ENCODE data around the gene SMYD2. TPM values are rescaled to one million over a fixed set of nuclear protein-coding genes. Genes with fewer than 3 reads are reported as not detected.

Gene SMYD2
- total RNA-seq, 8 experiments from 2014 or later = 5.9 to 102 (median 31.1) TPM

DNA sequence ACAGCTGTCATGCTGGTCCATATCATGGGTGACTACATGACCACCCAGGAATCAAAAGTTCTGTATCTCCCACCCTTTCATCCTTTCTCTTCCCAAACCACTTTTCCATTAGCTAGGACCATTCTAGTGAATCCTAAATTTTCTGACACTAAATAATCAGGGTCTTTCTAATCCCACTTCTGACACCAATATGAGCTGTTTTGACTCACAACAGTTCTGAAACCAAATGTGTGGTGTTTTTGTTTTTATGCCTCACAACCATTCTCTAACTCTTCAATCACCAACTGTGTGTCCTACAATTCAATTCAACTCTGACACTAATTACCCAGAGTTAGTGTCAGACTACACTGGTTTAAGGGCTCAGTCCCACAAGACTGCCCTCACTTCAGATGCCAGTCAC lies 63.9 kb downstream of the SMYD2 start:
- Histone ChIP-seq H3K27ac (no peak overlapping the region), H3K4me1 (replicated peaks in 1 of 2) (no peaks in the 10 kb centered on the region), H3K4me3 (no peak overlapping the region)
- no peak for ATAC-seq (replicated peaks in 6 of 8)
- in situ Hi-C loops (cut with MboI; ENCODE audit: low pct_unique_long_range_greater_than_20kb in 2 of 9, low sequenced_read_pairs in 9 of 9, unreplicated experiment in 9 of 9) = loop anchor here in 6 of 9 experiments (25.0 kb wide), 4 partner anchors 133 to 1192 kb away; no protein-coding TSS in a partner anchor

DNA sequence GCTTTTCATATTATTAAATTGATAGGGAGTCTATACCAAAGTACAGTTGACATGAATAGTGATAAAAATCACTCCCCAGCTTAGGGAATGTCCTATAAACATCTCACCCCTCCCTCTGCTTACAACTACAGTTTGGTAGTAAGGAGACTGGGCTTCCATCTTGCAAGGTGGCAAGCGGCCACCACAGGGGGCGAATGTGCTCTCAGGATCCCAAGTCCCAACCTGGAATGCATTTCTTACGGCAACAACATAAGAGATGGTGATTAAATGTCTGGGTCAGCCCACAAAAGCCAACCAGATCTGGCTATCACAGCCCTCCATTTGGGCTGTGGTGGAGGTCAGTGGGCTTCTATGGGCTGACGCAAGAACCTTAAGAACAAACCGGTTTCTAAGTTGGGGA lies 68.0 kb downstream of the SMYD2 start:
- in situ Hi-C loops (cut with MboI; ENCODE audit: low pct_unique_long_range_greater_than_20kb in 2 of 9, low sequenced_read_pairs in 9 of 9, unreplicated experiment in 9 of 9) = loop anchor here in 6 of 9 experiments (25.0 kb wide), 4 partner anchors 137 to 1188 kb away; no protein-coding TSS in a partner anchor
- Histone ChIP-seq H3K4me1 (replicated peaks in 1 of 2) (no peaks in the 10 kb centered on the region), H3K27ac (no peak overlapping the region), H3K4me3 (no peak overlapping the region)
- no peak for ATAC-seq (replicated peaks in 6 of 8)
- 87 to 100% (median 94%) methylated on average over 1 to 5 of the region's 5 CpGs; no CpG with 5 or more reads in 1 of the 10 experiments for WGBS, 10 experiments

DNA sequence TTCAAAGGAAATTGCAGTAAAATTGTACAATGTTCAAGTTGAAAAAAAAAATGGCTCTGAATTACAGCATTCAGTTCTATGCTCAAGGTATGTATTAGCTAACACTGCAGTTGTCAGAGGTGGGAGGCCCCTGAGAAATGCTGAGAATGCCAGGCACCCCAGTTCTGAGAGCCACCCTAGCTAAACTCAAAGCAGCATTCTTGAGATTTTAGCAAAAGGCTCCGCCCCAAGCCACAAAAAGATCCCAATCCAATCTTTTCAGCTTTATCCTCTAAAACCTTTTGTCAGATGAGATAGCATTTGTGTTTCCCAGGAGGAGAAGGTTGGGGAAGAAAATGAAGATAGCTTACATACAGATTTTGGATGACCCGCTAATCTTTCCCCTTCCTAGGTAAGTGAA lies 68.8 kb downstream of the SMYD2 start:
- Histone ChIP-seq H3K4me3 (no peak overlapping the region), H3K4me1 (replicated peaks in 1 of 2) (peaks cover 0 to 5% of the 10 kb centered on the region in 2 donors), H3K27ac (no peak overlapping the region)
- 80 to 100% (median 94%) methylated on average over 1 to 2 of the region's 2 CpGs; no CpG with 5 or more reads in 2 of the 10 experiments for WGBS, 10 experiments
- in situ Hi-C loops (cut with MboI; ENCODE audit: low pct_unique_long_range_greater_than_20kb in 2 of 9, low sequenced_read_pairs in 9 of 9, unreplicated experiment in 9 of 9) = loop anchor here in 6 of 9 experiments (25.0 kb wide), 4 partner anchors 137 to 1188 kb away; no protein-coding TSS in a partner anchor
- no peak for ATAC-seq (replicated peaks in 6 of 8)

DNA sequence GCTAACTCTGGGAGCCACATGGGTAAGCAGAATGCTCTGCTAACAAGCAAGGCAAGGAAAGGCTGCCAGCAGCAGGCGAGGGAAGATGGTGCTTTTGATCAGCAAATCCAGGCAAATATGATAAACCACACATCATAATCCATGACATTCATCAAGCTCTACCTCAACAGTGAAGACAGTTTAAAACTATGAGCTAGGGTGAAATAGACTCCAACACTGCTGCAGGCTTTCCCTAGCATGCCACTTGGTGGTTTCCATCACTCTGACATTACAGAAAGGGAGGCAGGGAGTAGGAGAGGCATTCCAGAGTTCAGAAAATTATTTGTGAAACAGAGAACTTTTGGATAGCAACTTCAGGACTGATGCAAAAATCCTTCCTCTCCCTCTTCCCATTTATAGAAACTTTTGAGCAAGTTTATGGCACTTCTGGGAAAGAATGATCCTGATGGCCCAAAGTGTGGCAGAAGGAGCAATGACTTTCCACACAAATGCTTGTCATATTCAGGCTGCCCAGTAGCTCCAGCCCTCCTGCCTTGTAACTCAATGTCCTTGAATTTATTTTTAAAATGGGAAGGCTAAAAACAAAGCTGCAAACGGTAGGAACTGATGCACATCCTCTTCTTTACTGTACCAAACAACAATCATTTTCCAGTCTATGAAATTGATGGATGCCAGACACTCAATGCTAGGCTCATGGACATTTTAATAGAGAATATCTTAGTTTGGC lies 70.8 kb downstream of the SMYD2 start:
- H3K4me1 ChIP-seq (replicated peaks in 1 of 2) = peaks cover 0 to 5% of the 10 kb centered on the region in 2 donors
- H3K4me3 ChIP-seq = no peak overlapping the region
- WGBS, 10 experiments = 59 to 100% (median 85%) methylated on average over 1 to 2 of the region's 2 CpGs; no CpG with 5 or more reads in 3 of the 10 experiments
- no peak for ATAC-seq (replicated peaks in 6 of 8)
- no peak overlapping the region for H3K27ac ChIP-seq
- in situ Hi-C loops (cut with MboI; ENCODE audit: low pct_unique_long_range_greater_than_20kb in 2 of 9, low sequenced_read_pairs in 9 of 9, unreplicated experiment in 9 of 9) = no loop called here

DNA sequence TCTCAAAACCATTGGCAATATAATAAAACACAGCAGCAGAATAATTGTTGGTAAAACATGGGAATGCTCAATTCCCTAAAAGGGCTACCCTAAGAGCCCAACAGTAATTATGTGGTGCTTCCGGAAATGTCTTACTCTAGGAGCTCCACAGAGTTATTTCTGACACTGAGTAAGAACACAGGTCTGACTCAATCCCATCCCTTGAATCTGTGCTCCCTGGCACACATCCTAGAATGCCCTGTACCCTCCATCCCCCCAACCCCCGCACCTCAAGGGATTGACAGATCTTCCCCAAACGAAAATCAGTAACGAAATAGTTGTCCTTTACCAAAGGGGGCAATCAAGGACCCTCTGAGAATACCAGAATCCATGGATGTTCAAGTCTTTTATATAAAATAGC lies 71.9 kb downstream of the SMYD2 start:
- in situ Hi-C loops (cut with MboI; ENCODE audit: low pct_unique_long_range_greater_than_20kb in 2 of 9, low sequenced_read_pairs in 9 of 9, unreplicated experiment in 9 of 9) = no loop called here
- Histone ChIP-seq H3K27ac (no peak overlapping the region), H3K4me3 (no peak overlapping the region), H3K4me1 (replicated peaks in 1 of 2) (peaks cover 0 to 5% of the 10 kb centered on the region in 2 donors)
- no peak for ATAC-seq (replicated peaks in 6 of 8)
- 40 to 100% (median 94%) methylated on average over 1 to 4 of the region's 4 CpGs; no CpG with 5 or more reads in 5 of the 10 experiments for WGBS, 10 experiments

DNA sequence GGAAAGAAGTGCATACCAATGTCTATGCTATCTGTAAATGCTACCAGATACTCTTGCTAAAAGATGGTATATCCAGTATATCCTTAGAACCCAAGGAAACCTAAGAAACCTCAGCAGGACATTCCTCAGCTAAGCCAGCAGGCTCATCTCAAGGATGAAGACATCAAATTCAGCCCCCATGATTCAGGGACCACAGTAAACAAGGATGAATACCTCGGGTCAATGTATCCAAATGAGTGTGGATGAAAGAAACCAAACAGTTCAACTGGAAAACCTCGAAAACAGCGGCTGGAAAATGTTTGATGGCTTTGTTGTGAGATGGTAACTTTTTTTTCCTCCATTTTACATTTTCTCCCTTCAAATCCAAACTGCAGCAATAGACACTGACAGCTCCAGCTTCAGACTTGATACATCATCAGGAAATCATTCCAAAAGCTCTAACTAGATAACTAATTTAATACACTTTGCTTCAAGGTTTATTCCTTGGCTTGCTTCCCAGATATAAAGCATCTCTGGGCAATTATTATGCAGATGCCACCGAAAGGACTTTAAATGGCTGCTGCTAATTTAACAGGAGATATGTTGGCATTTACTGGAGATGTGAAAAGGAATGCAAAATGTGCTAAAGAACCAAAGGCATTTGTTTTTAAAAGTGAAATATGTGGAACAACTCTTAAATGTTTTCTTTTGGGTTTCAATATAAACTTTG lies 73.6 kb downstream of the SMYD2 start:
- in situ Hi-C loops (cut with MboI; ENCODE audit: low pct_unique_long_range_greater_than_20kb in 2 of 9, low sequenced_read_pairs in 9 of 9, unreplicated experiment in 9 of 9) = no loop called here
- no peak overlapping the region for H3K4me3 ChIP-seq

DNA sequence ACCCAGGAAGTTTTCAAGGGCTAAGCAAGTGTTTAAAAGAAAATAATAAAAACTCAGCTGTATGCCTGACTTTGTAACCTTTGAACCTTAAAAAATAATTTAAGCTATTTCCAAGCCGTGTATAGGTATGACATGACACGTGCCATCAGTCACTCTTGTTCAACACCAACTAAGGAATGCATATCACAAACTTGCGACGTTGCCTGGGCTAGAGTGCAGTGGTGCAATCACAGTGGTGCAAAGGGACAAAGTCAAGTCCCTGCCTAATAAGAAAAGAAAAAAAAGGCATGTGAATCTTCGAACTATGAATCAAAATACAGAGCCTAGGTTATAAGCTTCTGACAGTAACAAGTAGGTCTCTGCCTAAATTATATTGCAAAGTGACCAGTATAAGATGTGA lies 79.2 kb downstream of the SMYD2 start:
- H3K27ac ChIP-seq = no peak overlapping the region
- WGBS, 10 experiments = 71 to 100% (median 88%) methylated on average over 1 to 5 of the region's 5 CpGs
- no peak for ATAC-seq (replicated peaks in 6 of 8)
- H3K4me3 ChIP-seq = no peak overlapping the region
- in situ Hi-C loops (cut with MboI; ENCODE audit: low pct_unique_long_range_greater_than_20kb in 2 of 9, low sequenced_read_pairs in 9 of 9, unreplicated experiment in 9 of 9) = no loop called here
- no peaks in the 10 kb centered on the region for H3K4me1 ChIP-seq (replicated peaks in 1 of 2)

More for the DNA sequence above, 73.6 kb downstream of the SMYD2 start:
- Histone ChIP-seq H3K27ac (no peak overlapping the region), H3K4me1 (replicated peaks in 1 of 2) (peaks cover 0 to 5% of the 10 kb centered on the region in 2 donors)
- WGBS, 10 experiments = 10 to 97% (median 65%) methylated on average over 2 to 4 of the region's 4 CpGs
- peak in 2 of 8 experiments; percentile 13 to 62 for ATAC-seq (replicated peaks in 6 of 8)

DNA sequence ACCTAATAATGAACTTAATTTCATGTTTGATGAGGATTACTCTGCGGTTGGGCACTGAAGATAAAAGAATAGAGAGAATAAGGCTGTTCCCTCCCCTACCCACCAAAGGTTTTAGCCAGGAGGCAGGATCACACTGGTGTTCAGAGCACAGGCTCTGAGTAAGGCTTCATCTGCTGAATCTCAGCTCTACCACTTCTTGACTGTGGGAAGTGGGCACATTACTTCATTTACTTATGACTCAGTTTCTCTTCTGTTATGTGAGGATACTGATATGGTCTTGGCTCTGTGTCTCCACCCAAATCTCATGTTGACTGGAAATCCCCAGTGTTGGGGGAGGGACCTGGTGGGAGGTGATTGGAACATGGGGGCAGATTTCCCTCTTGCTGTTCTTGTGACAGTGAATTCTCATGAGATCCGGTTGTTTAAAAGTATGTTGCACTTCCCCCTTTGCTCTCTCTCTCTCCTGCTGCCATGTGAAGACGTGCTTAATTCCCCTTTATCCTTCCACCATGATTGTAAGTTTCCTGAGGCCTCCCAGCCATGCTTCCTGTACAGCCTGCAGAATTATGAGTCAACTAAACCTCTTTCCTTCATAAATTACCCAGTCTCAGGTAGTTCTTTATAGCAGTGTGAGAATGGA lies 79.7 kb downstream of the SMYD2 start:
- ATAC-seq (replicated peaks in 6 of 8) = no peak
- 50 to 100% (median 100%) methylated on average over 1 to 3 of the region's 3 CpGs; no CpG with 5 or more reads in 2 of the 10 experiments for WGBS, 10 experiments
- Histone ChIP-seq H3K4me3 (no peak overlapping the region), H3K4me1 (replicated peaks in 1 of 2) (no peaks in the 10 kb centered on the region), H3K27ac (no peak overlapping the region)
- in situ Hi-C loops (cut with MboI; ENCODE audit: low pct_unique_long_range_greater_than_20kb in 2 of 9, low sequenced_read_pairs in 9 of 9, unreplicated experiment in 9 of 9) = no loop called here

DNA sequence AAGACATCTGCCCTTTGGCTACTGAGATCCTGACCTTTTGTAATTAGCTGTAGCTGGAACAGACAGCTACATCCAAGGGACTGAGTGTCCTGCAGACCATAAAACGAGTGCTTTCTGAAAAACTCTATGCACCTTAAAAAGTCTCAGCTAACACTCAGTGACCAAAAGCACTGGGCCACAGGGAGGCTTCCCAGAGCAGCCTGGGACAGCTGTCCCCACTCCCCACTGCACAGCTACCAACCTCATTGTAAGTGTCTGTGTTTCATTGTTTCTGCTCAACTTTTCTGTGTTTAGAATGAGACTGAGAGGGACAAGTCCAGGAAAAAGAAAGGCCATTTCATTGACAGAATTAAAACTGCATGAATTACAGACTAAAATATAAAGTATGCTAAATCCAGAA lies 80.7 kb downstream of the SMYD2 start:
- no peak for ATAC-seq (replicated peaks in 6 of 8)
- Histone ChIP-seq H3K4me3 (no peak overlapping the region), H3K27ac (no peak overlapping the region), H3K4me1 (replicated peaks in 1 of 2) (no peaks in the 10 kb centered on the region)
- in situ Hi-C loops (cut with MboI; ENCODE audit: low pct_unique_long_range_greater_than_20kb in 2 of 9, low sequenced_read_pairs in 9 of 9, unreplicated experiment in 9 of 9) = no loop called here
- 0 to 89% (median 61%) methylated on average over 1 of the region's 1 CpG; no CpG with 5 or more reads in 4 of the 10 experiments for WGBS, 10 experiments

DNA sequence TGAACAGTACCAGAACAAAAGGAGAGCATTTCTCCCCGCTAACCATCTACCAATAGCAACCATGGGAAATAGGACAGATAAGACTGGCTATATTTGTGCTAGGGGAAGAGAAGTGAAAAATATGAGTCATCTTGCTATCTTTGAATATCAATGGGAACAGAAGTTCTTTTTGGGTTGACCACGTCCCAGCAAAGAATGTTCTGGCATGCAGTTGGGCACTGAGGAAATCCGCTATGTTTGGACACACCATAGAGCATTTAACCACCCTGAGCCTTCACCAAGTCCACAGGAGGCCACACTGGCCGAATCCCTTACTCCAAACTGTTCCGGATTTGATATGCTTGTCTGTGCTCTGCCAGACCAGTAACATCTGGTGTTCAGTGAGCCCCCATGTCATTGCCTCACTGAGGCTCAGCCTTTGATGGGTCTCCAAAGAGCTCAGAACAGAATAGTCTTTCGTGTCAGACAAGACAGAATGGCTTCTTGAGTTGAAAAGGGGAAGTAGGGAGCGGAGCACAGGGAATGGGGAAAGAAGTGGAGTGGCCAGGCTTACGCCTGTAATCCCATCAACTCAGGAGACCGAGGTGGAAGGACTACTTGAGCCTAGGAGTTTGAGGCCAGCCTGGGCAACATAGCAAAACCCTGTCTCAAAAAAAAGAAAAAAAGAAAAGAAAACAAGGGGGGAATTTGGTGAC lies 81.4 kb downstream of the SMYD2 start:
- peak in 1 of 8 experiments; percentile 8 for ATAC-seq (replicated peaks in 6 of 8)
- H3K4me3 ChIP-seq = no peak overlapping the region
- WGBS, 10 experiments = 72 to 100% (median 92%) methylated on average over 2 to 9 of the region's 9 CpGs; no CpG with 5 or more reads in 1 of the 10 experiments
- in situ Hi-C loops (cut with MboI; ENCODE audit: low pct_unique_long_range_greater_than_20kb in 2 of 9, low sequenced_read_pairs in 9 of 9, unreplicated experiment in 9 of 9) = no loop called here
- H3K4me1 ChIP-seq (replicated peaks in 1 of 2) = no peaks in the 10 kb centered on the region
- no peak overlapping the region for H3K27ac ChIP-seq

DNA sequence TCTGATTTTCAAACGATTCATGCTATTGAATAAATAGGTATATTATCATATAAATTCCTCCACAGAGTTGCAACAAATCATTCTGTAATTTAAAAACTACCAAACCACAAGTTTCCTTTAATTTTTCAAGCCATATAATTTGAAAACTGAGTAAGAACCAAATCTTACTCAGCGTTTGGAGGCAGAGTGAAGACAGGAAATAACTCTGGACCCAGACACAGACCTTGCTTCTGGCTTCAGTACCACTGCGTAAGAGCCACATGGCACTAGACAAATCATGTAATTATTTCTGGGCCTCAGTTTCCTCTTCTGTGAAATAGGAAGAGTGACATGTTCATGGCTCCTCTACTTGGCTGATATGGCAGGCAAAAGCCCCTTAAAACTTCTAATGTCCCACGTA lies 82.4 kb downstream of the SMYD2 start:
- 31 to 100% (median 81%) methylated on average over 1 to 4 of the region's 4 CpGs; no CpG with 5 or more reads in 1 of the 10 experiments for WGBS, 10 experiments
- in situ Hi-C loops (cut with MboI; ENCODE audit: low pct_unique_long_range_greater_than_20kb in 2 of 9, low sequenced_read_pairs in 9 of 9, unreplicated experiment in 9 of 9) = no loop called here
- no peaks in the 10 kb centered on the region for H3K4me1 ChIP-seq (replicated peaks in 1 of 2)
- ATAC-seq (replicated peaks in 6 of 8) = no peak
- no peak overlapping the region for H3K27ac ChIP-seq
- no peak overlapping the region for H3K4me3 ChIP-seq

DNA sequence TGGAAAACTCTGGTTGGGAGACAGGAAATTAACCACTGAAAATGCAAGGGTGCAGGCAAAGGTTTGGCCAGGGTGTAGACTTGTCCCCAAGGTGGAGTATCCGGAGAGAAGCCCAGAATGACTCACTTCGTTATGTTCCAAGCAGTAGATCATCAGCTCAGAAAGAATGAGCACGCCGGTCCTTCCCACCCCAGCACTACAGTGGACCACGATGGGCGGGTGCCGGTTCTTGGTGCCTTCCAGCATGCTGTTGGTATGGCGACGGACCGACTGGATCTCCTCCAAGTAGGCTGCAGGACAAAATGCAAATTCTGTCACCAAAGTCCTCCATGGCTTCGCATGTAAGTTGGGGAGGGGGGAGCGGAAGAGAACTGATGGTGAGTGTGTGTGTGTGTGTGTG lies 83.4 kb downstream of the SMYD2 start:
- in situ Hi-C loops (cut with MboI; ENCODE audit: low pct_unique_long_range_greater_than_20kb in 2 of 9, low sequenced_read_pairs in 9 of 9, unreplicated experiment in 9 of 9) = no loop called here
- 0 to 100% (median 86%) methylated on average over 1 to 9 of the region's 12 CpGs; no CpG with 5 or more reads in 3 of the 10 experiments for WGBS, 10 experiments
- no peak overlapping the region for H3K27ac ChIP-seq
- H3K4me3 ChIP-seq = no peak overlapping the region
- ATAC-seq (replicated peaks in 6 of 8) = peak in 2 of 8 experiments; percentile 99
- no peaks in the 10 kb centered on the region for H3K4me1 ChIP-seq (replicated peaks in 1 of 2)

Data from motor neuron (in vitro differentiated cells).